ENCODE measurements around the gene CCDC7.
"Not testable (repeated sequence)": the region's sequence is repeated elsewhere in the genome, so short reads cannot be mapped to it uniquely, and the experiment has no call there.

DNA sequence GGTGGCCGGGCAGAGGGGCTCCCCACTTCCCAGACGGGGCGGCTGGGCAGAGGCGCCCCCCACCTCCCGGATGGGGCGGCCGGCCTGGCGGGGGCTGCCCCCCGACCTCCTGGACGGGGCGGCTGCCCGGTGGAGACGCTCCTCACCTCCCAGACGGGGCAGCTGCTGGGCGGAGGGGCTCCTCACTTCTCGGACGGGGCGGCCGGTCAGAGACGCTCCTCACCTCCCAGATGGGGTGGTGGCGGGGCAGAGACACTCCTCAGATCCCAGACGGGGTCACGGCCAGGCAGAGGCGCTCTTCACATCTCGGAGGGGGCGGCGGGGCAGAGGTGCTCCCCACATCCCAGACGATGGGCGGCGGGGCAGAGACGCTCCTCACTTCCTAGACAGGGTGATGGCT, 54.2 kb downstream of the CCDC7 start:
- TF ChIP-seq, protein P1, sequence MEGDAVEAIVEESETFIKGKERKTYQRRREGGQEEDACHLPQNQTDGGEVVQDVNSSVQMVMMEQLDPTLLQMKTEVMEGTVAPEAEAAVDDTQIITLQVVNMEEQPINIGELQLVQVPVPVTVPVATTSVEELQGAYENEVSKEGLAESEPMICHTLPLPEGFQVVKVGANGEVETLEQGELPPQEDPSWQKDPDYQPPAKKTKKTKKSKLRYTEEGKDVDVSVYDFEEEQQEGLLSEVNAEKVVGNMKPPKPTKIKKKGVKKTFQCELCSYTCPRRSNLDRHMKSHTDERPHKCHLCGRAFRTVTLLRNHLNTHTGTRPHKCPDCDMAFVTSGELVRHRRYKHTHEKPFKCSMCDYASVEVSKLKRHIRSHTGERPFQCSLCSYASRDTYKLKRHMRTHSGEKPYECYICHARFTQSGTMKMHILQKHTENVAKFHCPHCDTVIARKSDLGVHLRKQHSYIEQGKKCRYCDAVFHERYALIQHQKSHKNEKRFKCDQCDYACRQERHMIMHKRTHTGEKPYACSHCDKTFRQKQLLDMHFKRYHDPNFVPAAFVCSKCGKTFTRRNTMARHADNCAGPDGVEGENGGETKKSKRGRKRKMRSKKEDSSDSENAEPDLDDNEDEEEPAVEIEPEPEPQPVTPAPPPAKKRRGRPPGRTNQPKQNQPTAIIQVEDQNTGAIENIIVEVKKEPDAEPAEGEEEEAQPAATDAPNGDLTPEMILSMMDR (IDR thresholded peaks at IDR 0.05; ENCODE audit: insufficient read depth, low read depth, low read length), result not testable (repeated sequence)
- TF ChIP-seq EZH2 (IDR thresholded peaks at IDR 0.05; ENCODE audit: insufficient read depth, low read length), result not testable (repeated sequence)
